GM10266 (cell line): ENCODE results near the gene ZMYM2.

Experiments
- DNase-seq: peaks from one replicate; pipeline ENCODE4 v3.0.0; 2012; ENCODE audit errors: extremely low spot score
- CTCF ChIP-seq: IDR thresholded peaks from 2 replicates; pipeline ENCODE4 v1.5.1; 2012; ENCODE audit warnings: mild to moderate bottlenecking, low read depth; ENCODE audit not compliant: control insufficient read depth, insufficient read depth; ENCODE audit errors: missing control alignments

The ZMYM2 gene

GRCh38 chr13:20127562-20128458 is 169.3 kb downstream of the ZMYM2 start:
- DNase-seq: peak; percentile 79
- TF ChIP-seq CTCF: peak; percentile 69

GRCh38 chr13:20128459-20128931 is 170.0 kb downstream of the ZMYM2 start:
- DNase-seq: no peak
- peak; percentile 52 for TF ChIP-seq CTCF

- DNase-seq: no peak
Measured at GRCh38 chr13:20129076-20129475, 170.5 kb downstream of the ZMYM2 start.

GRCh38 chr13:20130012-20130411 is 171.5 kb downstream of the ZMYM2 start:
- no peak for DNase-seq
- no peak for TF ChIP-seq CTCF

More at GRCh38 chr13:20129076-20129475, 170.5 kb downstream of the ZMYM2 start:
- no peak for TF ChIP-seq CTCF

GRCh38 chr13:20130652-20131051 is 172.1 kb downstream of the ZMYM2 start:
- no peak for TF ChIP-seq CTCF
- no peak for DNase-seq

- no peak for TF ChIP-seq CTCF
- DNase-seq: no peak
Measured at GRCh38 chr13:20131057-20131832, 172.7 kb downstream of the ZMYM2 start.
